ENCODE results near the gene FOXM1.

Gene FOXM1

GRCh38 chr12:2877047-2877952 lies at the start of gene FOXM1, which contains the start of gene RHNO1:
TSS of gene FOXM1 (minus strand) at chr12:2877174. CDS start at chr12:2874478, 2,696 bp downstream.
TSS of gene RHNO1 (plus strand) at chr12:2877223. CDS start at chr12:2885367, 8,144 bp downstream.
- peak; percentile 97 for DNase-seq (ENCODE audit: low spot score)

- no peak for DNase-seq (ENCODE audit: low spot score)
These were observed 48.5 kb upstream of the FOXM1 start for GRCh38 chr12:2925322-2925995.

GRCh38 chr12:2924019-2924418 lies 47.0 kb upstream of the FOXM1 start:
- DNase-seq (ENCODE audit: low spot score): no peak

- DNase-seq (ENCODE audit: low spot score): no peak
These were observed 46.1 kb upstream of the FOXM1 start for GRCh38 chr12:2923057-2923456.

- DNase-seq (ENCODE audit: low spot score): no peak
These were observed 45.4 kb upstream of the FOXM1 start for GRCh38 chr12:2922329-2922728.

- DNase-seq (ENCODE audit: low spot score): no peak
These were observed 42.3 kb upstream of the FOXM1 start for GRCh38 chr12:2919249-2919648.

GRCh38 chr12:2912216-2912575 lies 35.2 kb upstream of the FOXM1 start:
- DNase-seq (ENCODE audit: low spot score): no peak

GRCh38 chr12:2904260-2904659 lies 27.3 kb upstream of the FOXM1 start:
- no peak for DNase-seq (ENCODE audit: low spot score)

GRCh38 chr12:2902272-2902880 lies 25.4 kb upstream of the FOXM1 start:
- no peak for DNase-seq (ENCODE audit: low spot score)

- no peak for DNase-seq (ENCODE audit: low spot score)
These were observed 23.7 kb upstream of the FOXM1 start for GRCh38 chr12:2900642-2901041.

- DNase-seq (ENCODE audit: low spot score): no peak
These were observed 20.4 kb upstream of the FOXM1 start for GRCh38 chr12:2897418-2897817.

GRCh38 chr12:2895511-2895910 lies 18.5 kb upstream of the FOXM1 start:
- no peak for DNase-seq (ENCODE audit: low spot score)

- DNase-seq (ENCODE audit: low spot score): peak; percentile 53
These were observed 18.1 kb upstream of the FOXM1 start for GRCh38 chr12:2895051-2895451.

- DNase-seq (ENCODE audit: low spot score): peak; percentile 76
These were observed 16.0 kb upstream of the FOXM1 start for GRCh38 chr12:2893007-2893406.

GRCh38 chr12:2892246-2892645 lies 15.3 kb upstream of the FOXM1 start:
- DNase-seq (ENCODE audit: low spot score): peak; percentile 44

- DNase-seq (ENCODE audit: low spot score): peak; percentile 60
These were observed 14.5 kb upstream of the FOXM1 start for GRCh38 chr12:2891240-2892053.

GRCh38 chr12:2890388-2891239 lies 13.6 kb upstream of the FOXM1 start, which contains the start of gene TULP3:
TSS of gene TULP3 (plus strand) at chr12:2890891. CDS start at chr12:2890948, 57 bp downstream.
- DNase-seq (ENCODE audit: low spot score): peak; percentile 100

GRCh38 chr12:2890001-2890387 lies 13.0 kb upstream of the FOXM1 start:
- no peak for DNase-seq (ENCODE audit: low spot score)

- no peak for DNase-seq (ENCODE audit: low spot score)
These were observed 9.9 kb upstream of the FOXM1 start for GRCh38 chr12:2886768-2887450.

GRCh38 chr12:2884810-2885209 lies 7.8 kb upstream of the FOXM1 start:
- DNase-seq (ENCODE audit: low spot score): no peak
